ENCODE data around the gene PIN1.

DNA sequence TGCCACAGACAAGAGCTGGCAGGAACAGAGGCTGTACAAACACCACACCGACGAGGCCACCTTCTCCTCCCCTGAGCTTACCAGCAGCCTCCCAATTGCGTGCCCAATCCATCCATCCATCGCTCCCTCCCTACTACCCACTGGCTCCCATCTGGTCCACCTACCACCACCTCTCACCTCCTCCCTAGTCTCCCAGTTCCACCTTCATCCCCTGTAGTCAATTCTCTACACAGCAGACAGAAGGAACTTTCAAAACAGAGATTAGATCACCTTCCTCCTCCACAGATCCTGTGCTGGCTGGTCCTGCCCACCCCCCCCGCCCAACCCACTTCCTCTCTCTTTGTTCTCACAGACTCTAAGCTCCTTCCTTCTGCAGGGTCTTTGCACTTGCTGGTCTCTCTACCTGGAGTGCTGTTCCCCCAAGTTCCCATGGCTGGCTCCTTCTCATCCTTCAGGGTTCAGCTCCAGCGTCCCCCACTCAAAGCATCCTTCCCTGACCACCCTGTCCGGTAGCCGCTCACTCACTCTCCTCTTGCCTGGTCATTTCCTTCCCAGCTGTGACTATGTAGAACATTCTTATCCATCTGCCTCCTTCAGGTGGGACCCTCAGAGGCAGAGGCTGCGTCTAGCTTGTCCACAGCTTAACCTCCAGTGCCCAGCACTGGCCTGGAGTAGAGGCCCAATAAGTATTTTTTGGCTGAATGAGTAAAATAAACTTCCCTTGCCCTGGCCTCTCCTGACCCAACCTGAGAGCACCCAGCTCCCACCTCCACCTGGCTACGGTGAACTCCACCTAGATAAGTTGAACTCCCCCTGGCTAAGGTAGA lies 23.0 kb downstream of the PIN1 start:
- no peak for TF ChIP-seq EP300 (IDR thresholded peaks at IDR 0.05)
- TF ChIP-seq, protein P1, sequence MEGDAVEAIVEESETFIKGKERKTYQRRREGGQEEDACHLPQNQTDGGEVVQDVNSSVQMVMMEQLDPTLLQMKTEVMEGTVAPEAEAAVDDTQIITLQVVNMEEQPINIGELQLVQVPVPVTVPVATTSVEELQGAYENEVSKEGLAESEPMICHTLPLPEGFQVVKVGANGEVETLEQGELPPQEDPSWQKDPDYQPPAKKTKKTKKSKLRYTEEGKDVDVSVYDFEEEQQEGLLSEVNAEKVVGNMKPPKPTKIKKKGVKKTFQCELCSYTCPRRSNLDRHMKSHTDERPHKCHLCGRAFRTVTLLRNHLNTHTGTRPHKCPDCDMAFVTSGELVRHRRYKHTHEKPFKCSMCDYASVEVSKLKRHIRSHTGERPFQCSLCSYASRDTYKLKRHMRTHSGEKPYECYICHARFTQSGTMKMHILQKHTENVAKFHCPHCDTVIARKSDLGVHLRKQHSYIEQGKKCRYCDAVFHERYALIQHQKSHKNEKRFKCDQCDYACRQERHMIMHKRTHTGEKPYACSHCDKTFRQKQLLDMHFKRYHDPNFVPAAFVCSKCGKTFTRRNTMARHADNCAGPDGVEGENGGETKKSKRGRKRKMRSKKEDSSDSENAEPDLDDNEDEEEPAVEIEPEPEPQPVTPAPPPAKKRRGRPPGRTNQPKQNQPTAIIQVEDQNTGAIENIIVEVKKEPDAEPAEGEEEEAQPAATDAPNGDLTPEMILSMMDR (IDR thresholded peaks at IDR 0.05): no peak
